Activated CD4-positive, alpha-beta T cell treated with anti-CD3 and anti-CD28 coated beads for 1 hour (primary cell): ENCODE results near the gene WNT7A.

Experiments used
- DNase-seq: peaks from one replicate; pipeline ENCODE4 v3.0.0-alpha.2; 2020

The WNT7A gene

GRCh38 chr3:13844911-13845310 lies 35.0 kb downstream of the WNT7A start:
- no peak for DNase-seq

GRCh38 chr3:13844286-13844685 lies 35.6 kb downstream of the WNT7A start:
- no peak for DNase-seq

- no peak for DNase-seq
Measured at GRCh38 chr3:13843351-13843750, 36.5 kb downstream of the WNT7A start.

- DNase-seq, result no peak
Measured at GRCh38 chr3:13842226-13842625, 37.6 kb downstream of the WNT7A start.

GRCh38 chr3:13841826-13842225 lies 38.0 kb downstream of the WNT7A start:
- DNase-seq, result no peak

GRCh38 chr3:13841141-13841540 lies 38.7 kb downstream of the WNT7A start:
- DNase-seq, result no peak

GRCh38 chr3:13840456-13840855 lies 39.4 kb downstream of the WNT7A start:
- no peak for DNase-seq

- no peak for DNase-seq
Measured at GRCh38 chr3:13839726-13840340, 40.0 kb downstream of the WNT7A start.

- DNase-seq, result no peak
Measured at GRCh38 chr3:13839253-13839652, 40.6 kb downstream of the WNT7A start.

- no peak for DNase-seq
Measured at GRCh38 chr3:13838421-13838820, 41.5 kb downstream of the WNT7A start.

GRCh38 chr3:13837751-13838150 lies 42.1 kb downstream of the WNT7A start:
- DNase-seq, result no peak

- no peak for DNase-seq
Measured at GRCh38 chr3:13836658-13837587, 42.9 kb downstream of the WNT7A start.

- no peak for DNase-seq
Measured at GRCh38 chr3:13835246-13835645, 44.6 kb downstream of the WNT7A start.

- no peak for DNase-seq
Measured at GRCh38 chr3:13834258-13835035, 45.4 kb downstream of the WNT7A start.

GRCh38 chr3:13833506-13834257 lies 46.2 kb downstream of the WNT7A start:
- DNase-seq, result no peak

- DNase-seq, result no peak
Measured at GRCh38 chr3:13832130-13832529, 47.7 kb downstream of the WNT7A start.

- no peak for DNase-seq
Measured at GRCh38 chr3:13831386-13831996, 48.4 kb downstream of the WNT7A start.

- no peak for DNase-seq
Measured at GRCh38 chr3:13829311-13829710, 50.6 kb downstream of the WNT7A start.

GRCh38 chr3:13828501-13829265 lies 51.2 kb downstream of the WNT7A start:
- no peak for DNase-seq

GRCh38 chr3:13827699-13828098 lies 52.2 kb downstream of the WNT7A start:
- DNase-seq, result no peak

GRCh38 chr3:13827256-13827655 lies 52.6 kb downstream of the WNT7A start:
- no peak for DNase-seq

GRCh38 chr3:13826672-13827071 lies 53.2 kb downstream of the WNT7A start:
- DNase-seq, result no peak
